Gastrocnemius medialis (tissue), 4 donors: ENCODE data around the gene CDCP2.

Experiments used
- POLR2A ChIP-seq, 2 donors: fragments of 450-650 bp; IDR thresholded peaks; one replicate each; pipeline ENCODE4 v1.6.1; 2017; ENCODE audit warnings: antibody characterized with exemption in 2 of 2, mild to moderate bottlenecking in 2 of 2, moderate library complexity in 2 of 2
- TF ChIP-seq, protein P1 (sequence below), 5 experiments: fragments of 450-650 bp in 3 of 5; fragments of 200-600 bp in 2 of 5; sonication (generic) in 2 of 5; IDR thresholded peaks in 4 of 5; conservative IDR thresholded peaks in 1 of 5; 1 replicate in 4 of 5; 2 replicates in 1 of 5; pipeline ENCODE4 v1.5.1; 2016 to 2019; ENCODE audit warnings: antibody characterized with exemption in 5 of 5, mild to moderate bottlenecking in 3 of 5, moderate library complexity in 3 of 5

- TF ChIP-seq POLR2A (IDR thresholded peaks at IDR 0.05) = no peak
- TF ChIP-seq, protein P1, sequence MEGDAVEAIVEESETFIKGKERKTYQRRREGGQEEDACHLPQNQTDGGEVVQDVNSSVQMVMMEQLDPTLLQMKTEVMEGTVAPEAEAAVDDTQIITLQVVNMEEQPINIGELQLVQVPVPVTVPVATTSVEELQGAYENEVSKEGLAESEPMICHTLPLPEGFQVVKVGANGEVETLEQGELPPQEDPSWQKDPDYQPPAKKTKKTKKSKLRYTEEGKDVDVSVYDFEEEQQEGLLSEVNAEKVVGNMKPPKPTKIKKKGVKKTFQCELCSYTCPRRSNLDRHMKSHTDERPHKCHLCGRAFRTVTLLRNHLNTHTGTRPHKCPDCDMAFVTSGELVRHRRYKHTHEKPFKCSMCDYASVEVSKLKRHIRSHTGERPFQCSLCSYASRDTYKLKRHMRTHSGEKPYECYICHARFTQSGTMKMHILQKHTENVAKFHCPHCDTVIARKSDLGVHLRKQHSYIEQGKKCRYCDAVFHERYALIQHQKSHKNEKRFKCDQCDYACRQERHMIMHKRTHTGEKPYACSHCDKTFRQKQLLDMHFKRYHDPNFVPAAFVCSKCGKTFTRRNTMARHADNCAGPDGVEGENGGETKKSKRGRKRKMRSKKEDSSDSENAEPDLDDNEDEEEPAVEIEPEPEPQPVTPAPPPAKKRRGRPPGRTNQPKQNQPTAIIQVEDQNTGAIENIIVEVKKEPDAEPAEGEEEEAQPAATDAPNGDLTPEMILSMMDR (IDR thresholded peaks at IDR 0.05 in 4 of 5, conservative IDR thresholded peaks at IDR 0.05 in 1 of 5) = no peak
Observed at GRCh38 chr1:54188291-54188690, 35.5 kb upstream of the CDCP2 start.
